H1 (cell line): ENCODE results near the gene GOLGB1. TPM values are rescaled to one million over a fixed set of nuclear protein-coding genes. Genes with fewer than 3 reads are reported as not detected.

ENCODE experiments used
- CTCF ChIA-PET: fragments of 300-600 bp; sonication (Branson Sonifier 250); formaldehyde crosslinking; loops from one replicate; lab custom pipeline; 2021; ENCODE audit not compliant: partially characterized antibody; lab: Charles Lee
- POLR2A ChIA-PET: fragments of 300-600 bp; sonication (Branson Sonifier 250); formaldehyde crosslinking; loops from one replicate; lab custom pipeline; 2021; ENCODE audit warnings: inconsistent platforms; ENCODE audit not compliant: partially characterized antibody; lab: Charles Lee
- DNase-seq, 2 experiments: peaks; one replicate each; pipeline versions ENCODE4 v3.0.0 to v3.0.0-alpha.2; 2010 to 2022; ENCODE audit warnings: low spot score in 2 of 2, low read depth in 1 of 2, mixed read lengths in 1 of 2
- FAIRE-seq: peaks from 2 replicates; lab custom pipeline; 2011; peaks lifted over from hg19 to GRCh38; lab: Jason Lieb, UNC
- H2AFZ ChIP-seq: 2 replicates; pipeline ENCODE4 v1.8.1; 2012; ENCODE audit warnings: low read length, inconsistent platforms
- H2AK5ac ChIP-seq: 2 replicates; pipeline ENCODE4 v1.6.1; 2013; ENCODE audit warnings: low read depth, low read length
- H2BK120ac ChIP-seq: replicated peaks from 2 replicates; pipeline ENCODE3; 2013; ENCODE audit warnings: low read depth, low read length, inconsistent platforms
- H2BK12ac ChIP-seq: 2 replicates; pipeline ENCODE4 v1.6.1; 2013; ENCODE audit warnings: low read depth, low read length
- H2BK15ac ChIP-seq: 2 replicates; pipeline ENCODE4 v1.6.1; 2013; ENCODE audit warnings: low read length
- H2BK20ac ChIP-seq: 2 replicates; pipeline ENCODE4 v1.6.1; 2013; ENCODE audit warnings: low read length
- H2BK5ac ChIP-seq: 2 replicates; pipeline ENCODE4 v1.6.1; 2013; ENCODE audit warnings: low read depth, low read length
- H3K14ac ChIP-seq: 2 replicates; pipeline ENCODE4 v1.6.1; 2013; ENCODE audit warnings: inconsistent platforms; ENCODE audit not compliant: insufficient read length
- H3K18ac ChIP-seq: 2 replicates; pipeline ENCODE4 v1.6.1; 2013; ENCODE audit warnings: low read length; ENCODE audit errors: extremely low read depth
- H3K23ac ChIP-seq: 2 replicates; pipeline ENCODE4 v1.6.1; 2013; ENCODE audit warnings: inconsistent platforms; ENCODE audit not compliant: insufficient read length
- H3K23me2 ChIP-seq: 2 replicates; pipeline ENCODE4 v1.6.1; 2013; ENCODE audit warnings: low read depth, low read length
- H3K27ac ChIP-seq: 2 replicates; pipeline ENCODE4 v1.6.1; 2011; ENCODE audit warnings: low read depth, low read length, inconsistent platforms
- H3K27me3 ChIP-seq, 4 experiments: replicated peaks in 1 of 4; 1 replicate in 1 of 4; 2 replicates in 3 of 4; pipeline versions ENCODE4 v1.6.1 to v1.8.1; 2011 to 2013; ENCODE audit warnings: low read length in 3 of 4, mild to moderate bottlenecking in 3 of 4, inconsistent platforms in 2 of 4, mixed read lengths in 2 of 4, moderate library complexity in 1 of 4; ENCODE audit not compliant: control insufficient read depth in 3 of 4, insufficient read depth in 3 of 4; ENCODE audit errors: extremely low read depth in 1 of 4
- H3K36me3 ChIP-seq, 4 experiments: 2 replicates each; pipeline versions ENCODE4 v1.6.1 to v1.8.1; 2011 to 2013; ENCODE audit warnings: mild to moderate bottlenecking in 4 of 4, low read length in 3 of 4, moderate library complexity in 2 of 4, control low read depth in 1 of 4, inconsistent platforms in 1 of 4; ENCODE audit not compliant: insufficient read depth in 4 of 4, control insufficient read depth in 2 of 4
- H3K4ac ChIP-seq: replicated peaks from 2 replicates; pipeline ENCODE3; 2013; ENCODE audit warnings: low read length, low read depth, mixed read lengths, inconsistent platforms; ENCODE audit not compliant: insufficient read length
- H3K4me1 ChIP-seq, 4 experiments: replicated peaks in 1 of 4; 1 replicate in 1 of 4; 2 replicates in 3 of 4; pipeline versions ENCODE4 v1.6.1 to v1.8.1; 2011 to 2013; ENCODE audit warnings: low read length in 3 of 4, inconsistent platforms in 2 of 4, mixed read lengths in 1 of 4; ENCODE audit not compliant: insufficient read depth in 4 of 4, control insufficient read depth in 3 of 4
- H3K4me2 ChIP-seq, 2 experiments: 2 replicates each; pipeline versions ENCODE4 v1.6.1 to v1.8.1; 2011 to 2013; ENCODE audit warnings: low read depth in 2 of 2, low read length in 2 of 2, control low read depth in 1 of 2, inconsistent platforms in 1 of 2, mild to moderate bottlenecking in 1 of 2; ENCODE audit not compliant: insufficient read depth in 1 of 2
- H3K4me3 ChIP-seq, 4 experiments: fragments of 200-600, 300-600 bp in 1 of 4; sonication (generic), shearing (Covaris generic), sonication (Bioruptor Twin) in 1 of 4; 2 replicates each; pipeline versions ENCODE4 v1.5.1 to v1.8.1; 2011 to 2016; ENCODE audit warnings: low read length in 4 of 4, low read depth in 3 of 4, control low read depth in 2 of 4, inconsistent platforms in 2 of 4, mild to moderate bottlenecking in 2 of 4, mixed read lengths in 1 of 4, moderate library complexity in 1 of 4; ENCODE audit not compliant: insufficient read depth in 2 of 4; ENCODE audit errors: extremely low read depth in 1 of 4
- H3K56ac ChIP-seq: replicated peaks from 2 replicates; pipeline ENCODE3; 2013; ENCODE audit warnings: low read depth, mild to moderate bottlenecking, mixed read lengths, low read length, inconsistent platforms; ENCODE audit not compliant: insufficient read length
- H3K79me1 ChIP-seq: 2 replicates; pipeline ENCODE4 v1.6.1; 2013; ENCODE audit warnings: low read depth, low read length, control low read depth
- H3K79me2 ChIP-seq, 2 experiments: 2 replicates each; pipeline versions ENCODE4 v1.6.1 to v1.8.1; 2012 to 2013; ENCODE audit warnings: low read length in 2 of 2, mild to moderate bottlenecking in 2 of 2, inconsistent platforms in 1 of 2; ENCODE audit not compliant: insufficient read depth in 2 of 2, control insufficient read depth in 1 of 2
- H3K9ac ChIP-seq, 4 experiments: replicated peaks in 1 of 4; 1 replicate in 1 of 4; 2 replicates in 3 of 4; pipeline versions ENCODE4 v1.6.1 to v1.8.1; 2011 to 2013; ENCODE audit warnings: low read depth in 3 of 4, low read length in 3 of 4, control low read depth in 2 of 4, mild to moderate bottlenecking in 2 of 4, moderate library complexity in 2 of 4, inconsistent platforms in 1 of 4; ENCODE audit errors: extremely low read depth in 1 of 4
- H3K9me3 ChIP-seq, 2 experiments: 2 replicates each; pipeline versions ENCODE4 v1.6.1 to v1.8.1; 2012 to 2013; ENCODE audit warnings: mild to moderate bottlenecking in 2 of 2, moderate library complexity in 2 of 2, control low read depth in 1 of 2, inconsistent platforms in 1 of 2, low read depth in 1 of 2, low read length in 1 of 2, mixed read lengths in 1 of 2; ENCODE audit not compliant: insufficient read depth in 2 of 2
- H4K20me1 ChIP-seq, 2 experiments: replicated peaks in 1 of 2; 2 replicates each; pipeline versions ENCODE3 to v1.8.1; 2011 to 2013; ENCODE audit warnings: inconsistent platforms in 2 of 2, low read length in 2 of 2, mild to moderate bottlenecking in 1 of 2; ENCODE audit not compliant: insufficient read depth in 2 of 2, control insufficient read depth in 1 of 2
- H4K5ac ChIP-seq: 2 replicates; pipeline ENCODE4 v1.6.1; 2013; ENCODE audit warnings: low read length, low read depth, mixed read lengths, inconsistent platforms; ENCODE audit not compliant: insufficient read length
- H4K8ac ChIP-seq: 2 replicates; pipeline ENCODE4 v1.8.0; 2013; ENCODE audit warnings: mild to moderate bottlenecking, moderate library complexity, low read length, inconsistent platforms; ENCODE audit not compliant: insufficient read depth; ENCODE audit errors: extremely low read depth
- H4K91ac ChIP-seq: replicated peaks from 2 replicates; pipeline ENCODE3; 2013; ENCODE audit warnings: low read length, mixed read lengths, inconsistent platforms; ENCODE audit not compliant: insufficient read length
- EGR1 ChIP-seq: IDR thresholded peaks from 2 replicates; pipeline ENCODE4 v1.6.1; 2011; ENCODE audit warnings: low read depth, low read length, borderline replicate concordance
- KDM1A ChIP-seq: fragments of 200-600, 300-600 bp; sonication (generic); IDR thresholded peaks from 2 replicates; pipeline ENCODE4 v1.7.1; 2016; ENCODE audit warnings: mild to moderate bottlenecking, low read length, borderline replicate concordance
- SUZ12 ChIP-seq: fragments of 200-600 bp; sonication (generic); IDR thresholded peaks from 2 replicates; pipeline ENCODE4 v1.6.1; 2012; ENCODE audit warnings: mild to moderate bottlenecking, inconsistent platforms, low read length, moderate library complexity, mixed read lengths
- WGBS, 2 experiments: shearing (Covaris generic) in 1 of 2; methylation state at CpG; one replicate each; pipeline versions ENCODE4 v1.1.6 to v1.1.7; 2013 to 2015; ENCODE audit warnings: low lambda C conversion rate in 2 of 2, mixed read lengths in 2 of 2, inconsistent platforms in 1 of 2, low coverage in 1 of 2, missing lambda C conversion rate in 1 of 2; ENCODE audit not compliant: insufficient replicate concordance in 2 of 2, insufficient coverage in 1 of 2, insufficient read length in 1 of 2; ENCODE audit errors: extremely low coverage in 1 of 2, missing lambda C conversion rate in 1 of 2; 5-methylcytosine and 5-hydroxymethylcytosine counted together
- polyA plus RNA-seq, 7 experiments: library from polyadenylated mRNA; depleted of rRNA in 3 of 7; stranded (reverse) in 5 of 7; unstranded in 2 of 7; fragments of >200 nt in 5 of 7; fragments of 200-250 nt in 2 of 7; gene quantifications; 1 replicate in 5 of 7; 2 replicates in 1 of 7; 4 replicates in 1 of 7; pipeline versions ENCODE4 v1.2.1 to v1.2.3, GENCODE V29; 2011 to 2013; ENCODE audit warnings: missing spikeins in 2 of 7, mixed read lengths in 2 of 7
- total RNA-seq: library from RNA; stranded (reverse); fragmentation: NEBNext Ultra II Directional; extraction: Animal tissue kit (Norgen Biotek cat#: 25700); gene quantifications from 2 replicates; pipeline ENCODE4 v1.2.1, GENCODE V29; 2021

The GOLGB1 gene
- total and polyA plus RNA-seq, 2 of the 8 experiments (the other 6 are each of a cell fraction or from before 2014, with no cell fraction given), result 5.9 to 28.5 TPM

DNA sequence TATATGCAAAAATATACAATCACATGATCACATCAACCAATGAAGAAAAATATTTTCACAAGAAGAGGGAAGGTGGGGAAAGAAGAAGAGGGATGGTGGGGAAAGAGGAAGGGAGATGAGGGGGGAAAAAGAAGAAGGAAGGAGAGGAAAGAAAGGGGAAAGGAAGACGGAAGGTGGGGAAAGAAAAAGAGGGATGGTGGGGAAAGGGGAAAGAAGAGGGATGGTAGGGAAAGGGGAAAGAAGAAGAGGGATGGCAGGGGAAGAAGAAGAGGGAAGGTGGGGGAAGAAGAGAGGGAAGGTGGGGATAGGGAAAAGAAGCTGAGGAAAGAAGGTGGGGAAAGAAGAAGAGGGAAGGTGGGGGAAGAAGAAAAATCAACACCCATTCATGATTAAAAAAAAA is 3.2 kb upstream of the GOLGB1 start:
- no peak overlapping the region for H2BK20ac ChIP-seq
- TF ChIP-seq KDM1A, result no peak
- TF ChIP-seq SUZ12, result no peak
- peak; percentile 64; the same call in 1 of the 2 replicates for TF ChIP-seq EGR1
- H2AK5ac ChIP-seq, result no peak overlapping the region
- no peaks in the 10 kb centered on the region for H3K27me3 ChIP-seq
- POLR2A ChIA-PET, result no interaction called here
- H2BK12ac ChIP-seq, result no peak overlapping the region
- FAIRE-seq (no peak), DNase-seq (no peak)
- H3K56ac ChIP-seq, result peak overlapping the region; percentile 14
- H3K36me3 ChIP-seq, result no peaks in the 10 kb centered on the region
- peaks cover 9% of the 10 kb centered on the region for H3K23me2 ChIP-seq
- no peaks in the 10 kb centered on the region for H3K9me3 ChIP-seq
- H3K79me2 ChIP-seq, result peaks cover 0 to 14% of the 10 kb centered on the region in 2 experiments; a peak in 2 of 4 replicates
- CTCF ChIA-PET, result interaction anchor here (1.2 kb wide), 1 partner anchor 237 kb away, joined by 3 read pairs; no protein-coding TSS in a partner anchor
- no peak overlapping the region for H3K23ac ChIP-seq
- H2BK120ac ChIP-seq, result no peak overlapping the region
- WGBS, 2 experiments, result 47 to 100% methylated on average over 1 of the region's 1 CpG
- H4K5ac ChIP-seq, result no peak overlapping the region
- H3K4ac ChIP-seq, result no peak overlapping the region
- H4K20me1 ChIP-seq, result no peaks in the 10 kb centered on the region
- peaks cover 0 to 5% (median 2%) of the 10 kb centered on the region in 4 experiments; a peak in 2 of 7 replicates for H3K4me1 ChIP-seq
- no peak overlapping the region for H3K4me3 ChIP-seq
- H3K79me1 ChIP-seq, result no peaks in the 10 kb centered on the region
- no peak overlapping the region for H3K14ac ChIP-seq
- H3K27ac ChIP-seq, result no peak overlapping the region
- no peak overlapping the region for H3K9ac ChIP-seq
- H2AFZ ChIP-seq, result no peak overlapping the region
- no peak overlapping the region for H4K8ac ChIP-seq
- no peak overlapping the region for H2BK5ac ChIP-seq
- H4K91ac ChIP-seq, result no peak overlapping the region
- no peak overlapping the region for H2BK15ac ChIP-seq
- H3K4me2 ChIP-seq, result no peak overlapping the region
- no peak overlapping the region for H3K18ac ChIP-seq
